GM12864 (cell line): ENCODE data around the gene AHNAK.
A peak's percentile ranks its signal among the peaks of the same experiment; 100 is the strongest.

Experiments
- DNase-seq: peaks from one replicate; pipeline ENCODE4 v3.0.0-alpha.2; 2011; ENCODE audit warnings: low read depth
- H3K4me3 ChIP-seq: 2 replicates; pipeline ENCODE4 v1.5.1; 2011; ENCODE audit warnings: mild to moderate bottlenecking, low read depth, low read length, control low read depth
- CTCF ChIP-seq: IDR thresholded peaks from 2 replicates; pipeline ENCODE4 v1.5.1; 2011; ENCODE audit warnings: low read depth, mild to moderate bottlenecking, moderate library complexity, low read length, control low read depth, inconsistent platforms; ENCODE audit errors: missing control alignments

AHNAK gene

GRCh38 chr11:62545437-62546243 lies 966 bp downstream of the AHNAK start:
- H3K4me3 ChIP-seq, result peak overlapping the region; percentile 59
- no peak for DNase-seq
- TF ChIP-seq CTCF, result peak; percentile 5

- H3K4me3 ChIP-seq, result peak overlapping the region; percentile 59
- DNase-seq, result no peak
- no peak for TF ChIP-seq CTCF
These were observed 1.8 kb downstream of the AHNAK start for GRCh38 chr11:62544581-62545436.

- TF ChIP-seq CTCF, result no peak
- peak overlapping the region; percentile 59 for H3K4me3 ChIP-seq
- no peak for DNase-seq
These were observed 2.7 kb downstream of the AHNAK start for GRCh38 chr11:62543680-62544444.

GRCh38 chr11:62542750-62543567 lies 3.6 kb downstream of the AHNAK start:
- DNase-seq, result no peak
- H3K4me3 ChIP-seq, result peak overlapping the region; percentile 34
- peak; percentile 99 for TF ChIP-seq CTCF

- no peak overlapping the region; the same call in 1 of the 2 replicates for H3K4me3 ChIP-seq
- DNase-seq, result no peak
- no peak for TF ChIP-seq CTCF
These were observed 4.4 kb downstream of the AHNAK start for GRCh38 chr11:62542111-62542745.
